HCT116 (cell line): ENCODE results near the gene MOV10L1. TPM values are rescaled to one million over a fixed set of nuclear protein-coding genes. Genes with fewer than 3 reads are reported as not detected.

Experiments
- ATAC-seq: fragments of 200-7000 bp; cut with Tn5 transposase; 2 replicates; pipeline ENCODE4 v1.9.1; 2020; ENCODE audit warnings: mild to moderate bottlenecking, moderate library complexity
- BruUV-seq: library from RNA; stranded (reverse); fragments of 400-500 nt; replicated peaks from 2 replicates; lab custom pipeline; 2021; lab: Mats Ljungman, UMichigan
- CTCF ChIA-PET: fragments of 300-600 bp; sonication (Branson Sonifier 250); formaldehyde crosslinking; loops from one replicate; lab custom pipeline; 2021; ENCODE audit warnings: antibody characterized with exemption; lab: Charles Lee
- POLR2A ChIA-PET: fragments of 300-600, 350-600 bp; sonication (Branson Sonifier 250); formaldehyde crosslinking; loops from one replicate; lab custom pipeline; 2021; ENCODE audit warnings: antibody characterized with exemption; lab: Charles Lee
- RAD21 ChIA-PET, 2 experiments: fragments of 300-600 bp; sonication (Branson Sonifier 250); formaldehyde crosslinking; loops; one replicate each; lab custom pipeline; 2023; ENCODE audit warnings: low total read pairs in 2 of 2; ENCODE audit not compliant: uncharacterized antibody in 2 of 2, unreplicated experiment in 2 of 2, low non-redundant PET in 1 of 2; lab: Charles Lee
- DNase-seq: peaks from one replicate; pipeline ENCODE4 v3.0.0-alpha.2; 2010; ENCODE audit warnings: low read depth, low spot score
- H2AFZ ChIP-seq: fragments of 200-600 bp; shearing (Covaris generic), sonication (generic); 2 replicates; pipeline ENCODE4 v1.6.1; 2017; ENCODE audit warnings: low read depth, mixed run types, mixed read lengths, antibody characterized with exemption, low read length; ENCODE audit not compliant: poor library complexity, severe bottlenecking
- H3K27ac ChIP-seq: 2 replicates; pipeline ENCODE4 v1.5.1; 2012; ENCODE audit warnings: low read depth, low read length
- H3K27me3 ChIP-seq: fragments of 200-600 bp; sonication (generic); 2 replicates; pipeline ENCODE4 v1.6.1; 2016; ENCODE audit warnings: mixed run types, low read length, mixed read lengths; ENCODE audit not compliant: insufficient read depth
- H3K36me3 ChIP-seq, 2 experiments: fragments of 200-500 bp in 1 of 2; fragments of 200-600 bp in 1 of 2; sonication (Bioruptor generic) in 1 of 2; sonication (generic) in 1 of 2; 2 replicates each; pipeline versions ENCODE4 v1.5.1 to v1.6.1; 2014 to 2016; ENCODE audit warnings: low read length in 2 of 2, inconsistent platforms in 1 of 2, mixed read lengths in 1 of 2, mixed run types in 1 of 2; ENCODE audit not compliant: insufficient read depth in 2 of 2, control insufficient read depth in 1 of 2
- H3K4me1 ChIP-seq, 2 experiments: fragments of 200-600 bp in 1 of 2; sonication (generic) in 1 of 2; 2 replicates each; pipeline versions ENCODE4 v1.5.1 to v1.6.1; 2012 to 2017; ENCODE audit warnings: low read length in 2 of 2, inconsistent platforms in 1 of 2, mild to moderate bottlenecking in 1 of 2, mixed read lengths in 1 of 2, mixed run types in 1 of 2, moderate library complexity in 1 of 2; ENCODE audit not compliant: insufficient read depth in 2 of 2, control insufficient read depth in 1 of 2
- H3K4me2 ChIP-seq: fragments of 200-600 bp; sonication (generic); 2 replicates; pipeline ENCODE4 v1.6.1; 2017; ENCODE audit warnings: mixed run types, low read length, mixed read lengths
- H3K4me3 ChIP-seq, 2 experiments: fragments of 200-600 bp in 1 of 2; sonication (generic) in 1 of 2; replicated peaks in 1 of 2; 2 replicates each; pipeline ENCODE4 v1.5.1; 2011 to 2016; ENCODE audit warnings: low read length in 2 of 2, control low read depth in 1 of 2, low read depth in 1 of 2, mild to moderate bottlenecking in 1 of 2, mixed read lengths in 1 of 2, mixed run types in 1 of 2
- H3K79me2 ChIP-seq: fragments of 200-600 bp; sonication (generic); 2 replicates; pipeline ENCODE4 v1.6.1; 2017; ENCODE audit warnings: mild to moderate bottlenecking, mixed run types, low read length, moderate library complexity, mixed read lengths; ENCODE audit not compliant: insufficient read depth
- H3K9ac ChIP-seq: fragments of 200-600 bp; sonication (generic); 2 replicates; pipeline ENCODE4 v1.6.1; 2016; ENCODE audit warnings: low read length, mixed read lengths
- H3K9me2 ChIP-seq: fragments of 200-600 bp; sonication (generic), shearing (Covaris generic); 2 replicates; pipeline ENCODE4 v1.6.1; 2017; ENCODE audit warnings: mixed run types, mild to moderate bottlenecking, moderate library complexity; ENCODE audit not compliant: insufficient read depth
- H3K9me3 ChIP-seq, 2 experiments: fragments of 200-500 bp in 1 of 2; fragments of 200-600 bp in 1 of 2; sonication (Bioruptor generic) in 1 of 2; sonication (generic) in 1 of 2; 2 replicates each; pipeline ENCODE4 v1.6.1; 2014 to 2017; ENCODE audit warnings: low read length in 2 of 2, mixed read lengths in 2 of 2, inconsistent platforms in 1 of 2, low read depth in 1 of 2, mild to moderate bottlenecking in 1 of 2, mixed run types in 1 of 2, moderate library complexity in 1 of 2; ENCODE audit not compliant: control insufficient read depth in 1 of 2, insufficient read depth in 1 of 2
- H4K20me1 ChIP-seq: fragments of 200-600 bp; sonication (generic), shearing (Covaris generic); 2 replicates; pipeline ENCODE4 v1.6.1; 2017; ENCODE audit warnings: mixed run types, mild to moderate bottlenecking, moderate library complexity; ENCODE audit not compliant: insufficient read depth
- CEBPB ChIP-seq: IDR thresholded peaks from 2 replicates; pipeline ENCODE4 v1.6.1; 2012; ENCODE audit warnings: low read depth
- ELF1 ChIP-seq: IDR thresholded peaks from 2 replicates; pipeline ENCODE4 v1.6.1; 2012; ENCODE audit warnings: low read depth, borderline replicate concordance
- EZH2 ChIP-seq: fragments of 200-600 bp; sonication (generic); IDR thresholded peaks from 2 replicates; pipeline ENCODE4 v1.6.1; 2017; ENCODE audit warnings: antibody characterized with exemption, mixed run types
- FOSL1 ChIP-seq: IDR thresholded peaks from 2 replicates; pipeline ENCODE4 v1.6.1; 2012; ENCODE audit warnings: low read depth
- POLR2A ChIP-seq: IDR thresholded peaks from 2 replicates; pipeline ENCODE4 v1.7.0; 2011; ENCODE audit warnings: borderline replicate concordance; ENCODE audit not compliant: insufficient read depth, insufficient read length; ENCODE audit errors: extremely low read depth
- POLR2AphosphoS5 ChIP-seq: IDR thresholded peaks from 2 replicates; pipeline ENCODE4 v1.6.1; 2011; ENCODE audit warnings: mild to moderate bottlenecking, low read depth, low read length, moderate library complexity
- RAD21 ChIP-seq: IDR thresholded peaks from 2 replicates; pipeline ENCODE4 v1.6.1; 2012; ENCODE audit warnings: low read depth, mild to moderate bottlenecking
- REST ChIP-seq: IDR thresholded peaks from 2 replicates; pipeline ENCODE4 v1.6.1; 2012; ENCODE audit warnings: low read depth
- SP1 ChIP-seq: IDR thresholded peaks from 2 replicates; pipeline ENCODE4 v1.6.1; 2012; ENCODE audit warnings: low read depth
- TCF7L2 ChIP-seq: IDR thresholded peaks from 2 replicates; pipeline ENCODE4 v1.7.0; 2011; ENCODE audit warnings: borderline replicate concordance, inconsistent platforms; ENCODE audit not compliant: insufficient read depth, insufficient read length; ENCODE audit errors: extremely low read depth
- YY1 ChIP-seq: IDR thresholded peaks from 2 replicates; pipeline ENCODE4 v1.6.1; 2011; ENCODE audit warnings: low read length, low read depth, moderate library complexity, mild to moderate bottlenecking; ENCODE audit not compliant: insufficient replicate concordance; ENCODE audit errors: extremely low read depth
- ZNF274 ChIP-seq: fragments of 200-500 bp; sonication (Bioruptor generic); IDR thresholded peaks from 2 replicates; pipeline ENCODE4 v1.6.1; 2014; ENCODE audit warnings: mild to moderate bottlenecking, low read depth, low read length, inconsistent platforms
- intact Hi-C: fragments of 100-400 bp; cut with micrococcal nuclease; formaldehyde crosslinking; loops from 2 replicates; pipeline ENCODE4 v1.10.0; 2022
- total RNA-seq: library from RNA; stranded (reverse); gene quantifications from one replicate; pipeline ENCODE4 v1.2.1, GENCODE V29; 2021; ENCODE audit not compliant: unreplicated experiment

Gene MOV10L1
- total RNA-seq, 1 experiment from 2014 or later, result not detected

DNA sequence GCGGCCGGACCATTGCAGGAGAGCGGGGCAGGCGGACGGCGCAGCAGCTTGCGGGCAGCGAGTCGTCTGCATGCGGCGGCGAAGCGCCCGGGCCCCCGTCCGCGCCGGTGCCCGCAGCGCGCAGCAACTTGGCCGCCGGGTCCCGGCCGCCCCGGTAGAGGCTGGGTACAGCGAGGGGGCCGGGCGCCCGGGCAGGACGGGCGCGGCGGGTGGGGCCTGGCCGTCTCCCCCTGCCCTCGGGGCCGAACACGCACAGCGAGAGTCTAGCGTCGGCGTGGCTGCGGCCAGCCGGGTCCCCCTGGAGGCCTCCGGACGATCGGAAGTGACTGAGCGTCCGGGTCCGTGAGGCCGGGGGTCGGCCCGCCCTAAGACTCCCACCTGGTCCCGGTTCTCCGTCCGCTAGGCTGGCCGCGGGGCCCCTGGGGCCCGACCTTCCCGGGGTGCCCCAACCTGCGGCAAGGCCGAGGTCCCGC lies 95.1 kb downstream of the MOV10L1 start:
- H4K20me1 ChIP-seq, result no peaks in the 10 kb centered on the region
- no peaks in the 10 kb centered on the region for H3K27me3 ChIP-seq
- H3K4me2 ChIP-seq, result peak overlapping the region; percentile 85
- peaks cover 29 to 46% of the 10 kb centered on the region in 2 experiments for H3K4me1 ChIP-seq
- peaks cover 38% of the 10 kb centered on the region for H3K79me2 ChIP-seq
- peak overlapping the region; percentile 42 to 58 for H3K4me3 ChIP-seq
- BruUV-seq, result no TSS peak
- H3K9ac ChIP-seq, result peak overlapping the region; percentile 65
- CTCF ChIA-PET, result no interaction called here
- RAD21 ChIA-PET, result no interaction called here
- intact Hi-C loops, result no loop called here
- H2AFZ ChIP-seq, result no peak overlapping the region
- DNase-seq (no peak), ATAC-seq (no peak)
- H3K9me3 ChIP-seq, result no peaks in the 10 kb centered on the region
- POLR2A ChIA-PET, result no interaction called here
- no peaks in the 10 kb centered on the region for H3K9me2 ChIP-seq
- peak overlapping the region; percentile 75; the same call in 1 of the 2 replicates for H3K27ac ChIP-seq
- TF ChIP-seq RAD21, result no peak
- TF ChIP-seq CEBPB, result no peak
- no peak for TF ChIP-seq ZNF274
- no peak for TF ChIP-seq TCF7L2
- no peak for TF ChIP-seq FOSL1
- no peak for TF ChIP-seq POLR2A
- no peak for TF ChIP-seq ELF1
- TF ChIP-seq REST, result no peak
- TF ChIP-seq POLR2AphosphoS5, result no peak
- TF ChIP-seq SP1, result no peak
- TF ChIP-seq EZH2, result no peak
- no peak for TF ChIP-seq YY1
- H3K36me3 ChIP-seq, result no peaks in the 10 kb centered on the region
